NB4 (cell line): ENCODE data around the gene DIO3.

Experiments
- DNase-seq: peaks from one replicate; pipeline ENCODE4 v3.0.0; 2010; ENCODE audit warnings: low read depth
- H3K4me3 ChIP-seq: one replicate; pipeline ENCODE4 v1.5.1; 2011; ENCODE audit warnings: mild to moderate bottlenecking, low read depth, low read length, moderate library complexity
- CTCF ChIP-seq: IDR thresholded peaks from one replicate; pipeline ENCODE4 v1.5.1; 2012; ENCODE audit warnings: low read depth, low read length
- MAX ChIP-seq: IDR thresholded peaks from 2 replicates; pipeline ENCODE4 v1.6.1; 2011; ENCODE audit warnings: low read depth, low read length
- MYC ChIP-seq: IDR thresholded peaks from 2 replicates; pipeline ENCODE4 v1.6.1; 2011; ENCODE audit warnings: low read depth, low read length
- POLR2A ChIP-seq: IDR thresholded peaks from 2 replicates; pipeline ENCODE4 v1.6.1; 2011; ENCODE audit warnings: mild to moderate bottlenecking; ENCODE audit not compliant: insufficient read length; ENCODE audit errors: extremely low read depth

The DIO3 gene

GRCh38 chr14:101603096-101603495 is 41.8 kb downstream of the DIO3 start:
- no peak overlapping the region for H3K4me3 ChIP-seq
- TF ChIP-seq MAX, result no peak
- TF ChIP-seq CTCF, result no peak
- no peak for TF ChIP-seq POLR2A
- no peak for TF ChIP-seq MYC
- DNase-seq, result no peak

- no peak for DNase-seq
- no peak for TF ChIP-seq POLR2A
- TF ChIP-seq MAX, result no peak
- no peak for TF ChIP-seq CTCF
- TF ChIP-seq MYC, result no peak
- H3K4me3 ChIP-seq, result no peak overlapping the region
Measured at GRCh38 chr14:101604228-101604934, 43.1 kb downstream of the DIO3 start.

- DNase-seq, result no peak
- H3K4me3 ChIP-seq, result no peak overlapping the region
- TF ChIP-seq MYC, result no peak
- no peak for TF ChIP-seq MAX
- TF ChIP-seq CTCF, result no peak
- no peak for TF ChIP-seq POLR2A
Measured at GRCh38 chr14:101604935-101605780, 43.9 kb downstream of the DIO3 start.

- TF ChIP-seq MYC, result no peak
- TF ChIP-seq MAX, result no peak
- TF ChIP-seq POLR2A, result no peak
- TF ChIP-seq CTCF, result no peak
- no peak for DNase-seq
- H3K4me3 ChIP-seq, result no peak overlapping the region
Measured at GRCh38 chr14:101605836-101606235, 44.5 kb downstream of the DIO3 start.
